HG03139 (cell line): ENCODE results near the gene ARHGEF25.
"Not testable (repeated sequence)": the region's sequence is repeated elsewhere in the genome, so short reads cannot be mapped to it uniquely, and the experiment has no call there.

Experiments
- ATAC-seq: cut with Tn5 transposase; IDR thresholded peaks from one replicate; pipeline ENCODE4 v1.9.1; 2021; ENCODE audit not compliant: unreplicated experiment

Gene ARHGEF25

GRCh38 chr12:57607958-57608663 is 3.1 kb upstream of the ARHGEF25 start:
- ATAC-seq, result no peak

DNA sequence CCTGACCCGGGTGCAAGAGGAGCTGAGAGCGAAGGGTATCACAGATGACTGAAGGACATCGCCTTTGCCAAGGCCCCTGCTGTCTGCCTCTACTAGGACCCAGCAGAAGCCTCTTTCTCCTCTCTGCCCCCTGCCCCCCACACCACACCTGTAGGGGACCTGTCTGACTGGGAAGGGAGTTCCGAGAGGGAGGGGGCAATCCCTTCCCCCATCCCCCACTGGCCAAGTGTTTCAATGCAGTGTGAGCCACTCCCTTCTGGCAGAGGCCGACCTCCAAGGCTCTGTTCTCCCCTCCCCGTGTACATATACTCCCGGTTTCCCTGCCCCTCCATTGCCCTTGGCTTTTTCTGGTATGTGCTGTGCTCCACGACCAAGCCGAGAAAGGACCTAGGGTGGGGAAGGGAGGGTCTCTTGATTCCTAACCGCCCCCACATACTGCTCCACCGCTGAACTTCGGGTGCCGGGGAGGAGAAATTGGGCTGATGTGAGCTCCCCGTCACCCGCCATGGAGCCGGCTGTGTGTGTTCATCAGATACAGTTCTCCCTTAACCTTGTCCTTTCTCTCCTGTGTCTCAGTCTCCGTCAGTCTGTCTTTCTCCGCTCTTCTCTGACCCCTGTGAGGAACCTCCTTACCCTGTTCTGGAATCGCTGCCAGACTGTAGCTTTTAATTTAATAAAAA is 2.0 kb upstream of the ARHGEF25 start:
- ATAC-seq, result no peak

GRCh38 chr12:57609781-57610553 is 1.3 kb upstream of the ARHGEF25 start:
- ATAC-seq, result no peak

DNA sequence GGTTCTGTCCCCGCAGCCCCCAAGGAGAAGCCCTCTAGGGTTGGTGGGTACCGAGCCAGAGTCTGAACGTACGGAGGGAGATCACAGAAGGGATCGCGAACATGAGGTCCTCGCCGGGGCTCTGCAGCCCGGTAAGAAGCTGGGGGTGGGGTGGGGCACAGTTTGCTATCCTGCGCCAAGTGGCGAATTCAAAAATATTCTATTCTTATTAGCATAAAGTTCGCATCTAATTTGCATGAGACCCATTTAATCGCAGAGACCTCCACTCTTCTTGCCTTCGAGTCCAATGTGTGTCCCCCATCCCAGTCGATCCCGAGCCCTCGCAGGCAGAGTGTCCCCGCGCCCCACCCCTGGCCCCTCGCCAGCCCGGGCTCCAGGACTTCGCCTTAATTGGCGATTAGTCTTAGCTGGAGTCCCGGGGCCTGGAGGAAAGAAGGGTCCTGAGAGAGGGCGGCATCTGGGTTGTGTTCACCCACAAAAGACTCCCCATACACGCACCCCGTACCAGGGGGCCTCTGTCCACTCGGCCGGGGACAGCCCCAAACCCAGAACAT is 604 bp upstream of the ARHGEF25 start:
- no peak for ATAC-seq

GRCh38 chr12:57611827-57612710 is 834 bp downstream of the ARHGEF25 start:
- no peak for ATAC-seq

GRCh38 chr12:57612711-57613426 is 1.6 kb downstream of the ARHGEF25 start:
- no peak for ATAC-seq

DNA sequence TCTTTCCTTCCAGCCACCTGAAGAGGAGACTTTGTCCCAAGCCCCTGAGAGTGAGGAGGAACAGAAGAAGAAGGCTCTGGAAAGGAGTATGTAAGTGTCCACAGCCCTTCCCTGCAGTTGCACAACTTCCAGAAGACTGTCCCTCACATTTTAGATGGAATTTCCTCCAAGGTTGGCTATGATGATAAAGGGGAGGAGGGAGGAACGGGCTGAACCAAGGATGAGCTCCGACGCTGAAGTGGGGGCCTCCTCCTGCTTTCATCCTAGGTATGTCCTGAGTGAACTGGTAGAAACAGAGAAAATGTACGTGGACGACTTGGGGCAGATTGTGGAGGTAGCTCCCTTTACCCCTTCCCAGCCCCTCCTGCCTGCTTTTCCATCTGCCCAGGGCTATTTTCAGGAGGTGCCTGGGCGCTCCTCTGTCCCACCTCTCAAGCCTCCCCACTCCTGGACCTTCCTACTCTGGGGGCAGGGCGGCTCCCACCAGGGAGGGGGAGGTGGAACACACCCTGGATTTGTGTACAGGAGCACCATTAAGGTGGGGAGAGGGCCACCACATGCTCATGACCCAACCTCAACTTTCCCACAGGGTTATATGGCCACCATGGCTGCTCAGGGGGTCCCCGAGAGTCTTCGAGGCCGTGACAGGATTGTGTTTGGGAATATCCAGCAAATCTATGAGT is 2.3 kb downstream of the ARHGEF25 start:
- ATAC-seq, result no peak

- ATAC-seq, result no peak
Measured at GRCh38 chr12:57614178-57614947, 3.1 kb downstream of the ARHGEF25 start.

DNA sequence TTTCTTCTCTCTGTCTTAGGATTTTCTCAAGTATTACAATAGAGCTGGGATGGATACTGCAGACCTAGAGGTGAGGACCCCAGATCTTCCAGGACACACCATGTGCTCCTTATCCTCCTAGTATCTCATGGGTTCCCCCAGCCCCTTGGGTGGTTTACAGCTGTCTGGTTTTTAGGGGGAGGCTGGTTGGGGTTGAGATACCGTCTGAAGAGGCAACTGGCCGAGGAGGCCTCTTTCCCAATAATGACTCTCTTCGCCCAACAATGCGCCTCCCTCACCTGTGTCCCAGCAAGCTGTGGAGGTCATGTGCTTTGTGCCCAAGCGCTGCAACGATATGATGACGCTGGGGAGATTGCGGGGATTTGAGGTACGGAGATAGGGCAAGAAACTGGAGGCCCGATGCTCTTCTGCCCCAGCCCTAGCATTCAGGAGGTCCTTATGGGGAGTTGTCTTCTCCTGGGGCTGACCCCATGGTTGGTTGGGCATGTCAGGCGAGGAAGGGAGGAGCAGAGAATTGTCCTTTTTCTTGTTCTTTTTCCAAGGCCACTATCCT is 3.8 kb downstream of the ARHGEF25 start:
- ATAC-seq, result no peak

GRCh38 chr12:57615637-57616036 is 4.4 kb downstream of the ARHGEF25 start:
- ATAC-seq, result no peak

GRCh38 chr12:57616383-57617101 is 5.3 kb downstream of the ARHGEF25 start:
- no peak for ATAC-seq

GRCh38 chr12:57617942-57618341 is 6.7 kb downstream of the ARHGEF25 start:
- no peak for ATAC-seq

GRCh38 chr12:57618431-57618830 is 7.2 kb downstream of the ARHGEF25 start:
- ATAC-seq, result not testable (repeated sequence)

- ATAC-seq, result no peak
Measured at GRCh38 chr12:57618966-57619433, 7.8 kb downstream of the ARHGEF25 start.

- ATAC-seq, result no peak
Measured at GRCh38 chr12:57619434-57620244, 8.4 kb downstream of the ARHGEF25 start.

DNA sequence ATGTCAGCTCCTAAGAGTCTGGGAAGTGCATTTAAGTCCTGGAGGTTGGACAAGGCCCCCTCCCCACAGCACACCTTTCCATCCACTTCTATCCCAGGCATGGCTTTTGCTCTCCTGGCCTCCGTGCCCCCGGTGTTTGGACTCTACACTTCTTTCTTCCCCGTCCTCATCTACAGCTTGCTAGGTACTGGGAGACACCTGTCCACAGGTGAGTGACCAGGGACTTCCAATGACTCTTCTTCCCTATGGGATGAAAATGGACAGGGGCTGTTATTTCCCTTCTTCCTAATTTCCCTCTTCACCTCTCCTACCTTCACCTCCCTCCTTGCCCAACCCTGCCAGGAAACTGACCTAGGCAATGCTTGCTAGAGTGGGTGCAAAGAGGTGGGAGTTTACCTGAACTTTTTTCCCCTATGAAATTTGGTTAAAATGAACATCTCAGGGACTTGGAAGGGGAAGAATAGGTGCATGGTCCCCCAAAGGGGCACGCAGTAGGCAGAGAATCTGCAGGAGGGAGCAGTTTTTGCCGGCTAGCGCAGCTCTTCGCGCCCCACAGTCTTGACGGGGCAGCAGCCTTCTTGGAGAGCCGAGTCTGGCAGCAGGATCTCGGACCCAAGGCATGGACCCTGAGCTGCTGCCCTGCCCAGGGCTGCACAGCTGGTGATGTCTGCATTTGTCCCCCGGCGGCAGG is 9.2 kb downstream of the ARHGEF25 start:
- ATAC-seq, result no peak
